Type B pancreatic cell (in vitro differentiated cells): ENCODE measurements around the gene NFYC. TPM values are rescaled to one million over a fixed set of nuclear protein-coding genes. Genes with fewer than 3 reads are reported as not detected.

ENCODE experiments used
- DNase-seq: peaks from one replicate; pipeline ENCODE4 v3.0.0; 2021; ENCODE audit warnings: mixed read lengths; ENCODE audit not compliant: unreplicated experiment; ENCODE audit errors: extremely low spot score
- H3K27ac Mint-ChIP-seq: 2 replicates; pipeline ENCODE4 v1.8.0; 2021; ENCODE audit warnings: mild to moderate bottlenecking, mixed read lengths
- H3K27me3 Mint-ChIP-seq: 2 replicates; pipeline ENCODE4 v1.8.0; 2021; ENCODE audit warnings: mixed read lengths
- H3K36me3 Mint-ChIP-seq: 2 replicates; pipeline ENCODE4 v1.8.0; 2021; ENCODE audit warnings: mixed read lengths
- H3K4me1 Mint-ChIP-seq: one replicate; pipeline ENCODE4 v1.8.0; 2021; ENCODE audit warnings: mixed read lengths; ENCODE audit not compliant: unreplicated experiment
- H3K4me3 Mint-ChIP-seq: 2 replicates; pipeline ENCODE4 v1.8.0; 2021; ENCODE audit warnings: mild to moderate bottlenecking, mixed read lengths
- H3K9me3 Mint-ChIP-seq: 2 replicates; pipeline ENCODE4 v1.8.0; 2021; ENCODE audit warnings: mixed read lengths
- total RNA-seq: library from RNA; stranded (reverse); gene quantifications from 2 replicates; pipeline ENCODE4 v1.2.1, GENCODE V29; 2021; ENCODE audit warnings: low replicate concordance
- TF ChIP-seq, protein P1 (sequence below): fragments of 200-600 bp; sonication (generic); conservative IDR thresholded peaks from 2 replicates; pipeline ENCODE4 v1.5.0; 2021; ENCODE audit warnings: antibody characterized with exemption, mild to moderate bottlenecking

The NFYC gene
- total RNA-seq, 1 donor from 2014 or later: 71.3 TPM

GRCh38 chr1:40709100-40709801 lies 17.7 kb downstream of the NFYC start:
- H3K4me3 Mint-ChIP-seq: peak overlapping the region; percentile 96

GRCh38 chr1:40709802-40710278 lies 18.3 kb downstream of the NFYC start:
- TF ChIP-seq, protein P1, sequence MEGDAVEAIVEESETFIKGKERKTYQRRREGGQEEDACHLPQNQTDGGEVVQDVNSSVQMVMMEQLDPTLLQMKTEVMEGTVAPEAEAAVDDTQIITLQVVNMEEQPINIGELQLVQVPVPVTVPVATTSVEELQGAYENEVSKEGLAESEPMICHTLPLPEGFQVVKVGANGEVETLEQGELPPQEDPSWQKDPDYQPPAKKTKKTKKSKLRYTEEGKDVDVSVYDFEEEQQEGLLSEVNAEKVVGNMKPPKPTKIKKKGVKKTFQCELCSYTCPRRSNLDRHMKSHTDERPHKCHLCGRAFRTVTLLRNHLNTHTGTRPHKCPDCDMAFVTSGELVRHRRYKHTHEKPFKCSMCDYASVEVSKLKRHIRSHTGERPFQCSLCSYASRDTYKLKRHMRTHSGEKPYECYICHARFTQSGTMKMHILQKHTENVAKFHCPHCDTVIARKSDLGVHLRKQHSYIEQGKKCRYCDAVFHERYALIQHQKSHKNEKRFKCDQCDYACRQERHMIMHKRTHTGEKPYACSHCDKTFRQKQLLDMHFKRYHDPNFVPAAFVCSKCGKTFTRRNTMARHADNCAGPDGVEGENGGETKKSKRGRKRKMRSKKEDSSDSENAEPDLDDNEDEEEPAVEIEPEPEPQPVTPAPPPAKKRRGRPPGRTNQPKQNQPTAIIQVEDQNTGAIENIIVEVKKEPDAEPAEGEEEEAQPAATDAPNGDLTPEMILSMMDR: no peak
- no peaks in the 10 kb centered on the region for H3K27me3 Mint-ChIP-seq
- H3K4me3 Mint-ChIP-seq: peak overlapping the region; percentile 96
- H3K36me3 Mint-ChIP-seq: peaks cover 3% of the 10 kb centered on the region
- peak overlapping the region; percentile 98 for H3K27ac Mint-ChIP-seq
- no peaks in the 10 kb centered on the region for H3K9me3 Mint-ChIP-seq
- H3K4me1 Mint-ChIP-seq: peaks cover 18% of the 10 kb centered on the region
- no peak for DNase-seq

More at GRCh38 chr1:40709100-40709801, 17.7 kb downstream of the NFYC start:
- DNase-seq: peak; percentile 73
- no peaks in the 10 kb centered on the region for H3K9me3 Mint-ChIP-seq
- H3K4me1 Mint-ChIP-seq: peaks cover 23% of the 10 kb centered on the region
- no peaks in the 10 kb centered on the region for H3K27me3 Mint-ChIP-seq
- H3K36me3 Mint-ChIP-seq: peaks cover 3% of the 10 kb centered on the region
- H3K27ac Mint-ChIP-seq: peak overlapping the region; percentile 98
- TF ChIP-seq, protein P1: no peak

DNA sequence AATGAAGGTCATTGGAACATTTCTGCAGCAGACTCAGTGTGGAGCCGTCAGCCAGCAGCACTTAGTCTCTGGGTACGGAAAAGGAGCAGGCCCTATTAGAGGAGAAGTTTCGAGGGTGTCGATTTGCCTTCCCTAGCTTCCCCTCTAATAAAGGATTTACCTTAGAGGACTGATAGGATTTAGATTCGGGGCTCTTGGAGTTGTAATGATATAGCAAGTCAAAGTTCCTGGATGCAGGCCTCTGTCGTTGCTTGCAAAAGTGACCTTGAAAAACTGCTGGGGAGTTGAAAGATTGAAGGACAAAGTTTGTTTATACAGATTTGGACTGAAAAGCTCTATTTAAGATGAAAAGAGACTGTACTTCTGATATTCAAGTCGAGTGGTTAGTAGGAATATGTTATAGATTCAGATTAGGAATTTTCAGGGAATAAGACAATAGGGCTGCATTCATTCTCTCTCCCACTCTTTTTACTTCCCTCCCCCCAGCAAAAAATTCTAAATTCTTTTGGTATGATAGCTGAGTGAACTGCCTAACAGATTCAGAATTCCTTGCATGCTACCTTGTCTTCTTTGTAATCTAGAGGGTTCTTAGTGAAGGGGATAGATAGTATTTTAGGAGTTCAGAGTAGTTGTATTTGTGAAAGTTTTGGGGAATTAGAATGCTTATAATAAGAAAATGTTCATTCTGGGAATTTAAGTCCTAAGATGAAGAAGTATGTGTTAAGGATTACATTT lies 19.2 kb downstream of the NFYC start:
- no peak for DNase-seq
- Mint-ChIP-seq H3K27me3 (no peaks in the 10 kb centered on the region), H3K27ac (peak overlapping the region; percentile 98), H3K36me3 (peaks cover 6% of the 10 kb centered on the region), H3K4me1 (peaks cover 23% of the 10 kb centered on the region), H3K9me3 (no peaks in the 10 kb centered on the region), H3K4me3 (peak overlapping the region; percentile 96)
- TF ChIP-seq, protein P1: no peak

- H3K27ac Mint-ChIP-seq: peak overlapping the region; percentile 98
Measured at GRCh38 chr1:40711465-40712404, 20.2 kb downstream of the NFYC start.

More at GRCh38 chr1:40711465-40712404, 20.2 kb downstream of the NFYC start:
- no peaks in the 10 kb centered on the region for H3K27me3 Mint-ChIP-seq
- peaks cover 32% of the 10 kb centered on the region for H3K4me1 Mint-ChIP-seq
- no peak for DNase-seq
- TF ChIP-seq, protein P1: no peak
- H3K9me3 Mint-ChIP-seq: no peaks in the 10 kb centered on the region
- peaks cover 14% of the 10 kb centered on the region for H3K36me3 Mint-ChIP-seq
- peak overlapping the region; percentile 96 for H3K4me3 Mint-ChIP-seq
